BLaER1 (cell line): ENCODE results near the gene ARHGAP4.

ENCODE experiments used
- H3K27ac ChIP-seq: shearing (Covaris generic); formaldehyde crosslinking; 2 replicates; pipeline ENCODE4 v1.8.1; 2022
- H3K27me3 ChIP-seq: shearing (Covaris generic); formaldehyde crosslinking; 2 replicates; pipeline ENCODE4 v1.8.1; 2022
- H3K36me3 ChIP-seq: shearing (Covaris generic); formaldehyde crosslinking; 2 replicates; pipeline ENCODE4 v1.8.1; 2022
- H3K4me1 ChIP-seq: shearing (Covaris generic); formaldehyde crosslinking; 2 replicates; pipeline ENCODE4 v1.8.1; 2022
- H3K4me2 ChIP-seq: shearing (Covaris generic); formaldehyde crosslinking; 2 replicates; pipeline ENCODE4 v1.8.1; 2022
- H3K4me3 ChIP-seq: shearing (Covaris generic); formaldehyde crosslinking; 2 replicates; pipeline ENCODE4 v1.8.1; 2022
- H3K9ac ChIP-seq: shearing (Covaris generic); formaldehyde crosslinking; 2 replicates; pipeline ENCODE4 v1.8.1; 2022
- H3K9me3 ChIP-seq: shearing (Covaris generic); formaldehyde crosslinking; 2 replicates; pipeline ENCODE4 v1.8.1; 2022
- H4K20me1 ChIP-seq: shearing (Covaris generic); formaldehyde crosslinking; 2 replicates; pipeline ENCODE4 v1.8.1; 2022
- Cebpa-rat ChIP-seq: shearing (Covaris generic); IDR thresholded peaks from 2 replicates; pipeline ENCODE4 v1.8.1; 2022

The ARHGAP4 gene

DNA sequence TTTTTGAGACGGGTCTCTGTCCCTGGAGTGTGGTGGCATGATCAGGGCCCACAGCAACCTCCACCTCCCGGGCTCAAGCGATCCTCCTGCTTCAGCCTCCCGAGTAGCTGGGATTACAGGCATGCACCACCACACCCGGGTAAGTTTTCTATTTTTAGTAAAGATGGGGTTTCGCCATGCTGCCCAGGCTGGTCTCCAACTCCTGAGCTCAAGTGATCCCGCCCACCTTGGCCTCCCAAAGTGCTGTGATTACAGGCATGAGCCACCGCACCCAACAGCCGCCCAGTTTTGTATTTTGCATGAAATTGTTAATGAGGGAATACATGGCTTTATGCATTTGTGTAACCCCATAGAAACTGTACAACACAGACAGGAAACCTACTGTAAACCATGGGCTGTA is 2.8 kb upstream of the ARHGAP4 start:
- peak overlapping the region; percentile 70 for H3K4me3 ChIP-seq
- H3K9ac ChIP-seq: peak overlapping the region; percentile 65
- peaks cover 61% of the 10 kb centered on the region for H3K27me3 ChIP-seq
- TF ChIP-seq Cebpa-rat: no peak
- H3K27ac ChIP-seq: peak overlapping the region; percentile 72
- peaks cover 79% of the 10 kb centered on the region for H3K4me1 ChIP-seq
- H4K20me1 ChIP-seq: peaks cover 98% of the 10 kb centered on the region
- peak overlapping the region; percentile 99 for H3K4me2 ChIP-seq
- H3K9me3 ChIP-seq: no peaks in the 10 kb centered on the region
- peaks cover 41% of the 10 kb centered on the region for H3K36me3 ChIP-seq

- H3K36me3 ChIP-seq: peaks cover 39% of the 10 kb centered on the region
- H3K9me3 ChIP-seq: no peaks in the 10 kb centered on the region
- H3K27ac ChIP-seq: peak overlapping the region; percentile 99
- H3K4me1 ChIP-seq: peaks cover 79% of the 10 kb centered on the region
- peak overlapping the region; percentile 97 for H3K9ac ChIP-seq
- TF ChIP-seq Cebpa-rat: no peak
- peak overlapping the region; percentile 70 for H3K4me3 ChIP-seq
- H3K27me3 ChIP-seq: peaks cover 61% of the 10 kb centered on the region
- peaks cover 98% of the 10 kb centered on the region for H4K20me1 ChIP-seq
- peak overlapping the region; percentile 99 for H3K4me2 ChIP-seq
These were observed 2.1 kb upstream of the ARHGAP4 start for GRCh38 chrX:153927922-153928760.

DNA sequence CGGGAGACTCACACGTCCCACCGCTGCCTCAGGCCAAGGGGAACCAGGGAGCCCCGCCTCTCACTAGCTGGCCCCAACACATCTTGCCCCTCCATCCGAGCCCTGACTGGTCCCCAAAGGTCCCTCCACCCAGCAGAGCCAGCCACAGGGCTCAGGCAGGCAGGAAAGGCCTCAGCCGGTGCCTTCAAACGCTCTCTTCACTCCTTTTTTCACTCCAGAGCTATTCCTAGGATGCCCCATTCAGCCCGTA is 1.5 kb upstream of the ARHGAP4 start:
- no peak for TF ChIP-seq Cebpa-rat
- peaks cover 98% of the 10 kb centered on the region for H4K20me1 ChIP-seq
- H3K27ac ChIP-seq: peak overlapping the region; percentile 99
- H3K27me3 ChIP-seq: peaks cover 61% of the 10 kb centered on the region
- peaks cover 34% of the 10 kb centered on the region for H3K36me3 ChIP-seq
- peak overlapping the region; percentile 97 for H3K9ac ChIP-seq
- H3K4me1 ChIP-seq: peaks cover 84% of the 10 kb centered on the region
- peak overlapping the region; percentile 70 for H3K4me3 ChIP-seq
- H3K9me3 ChIP-seq: no peaks in the 10 kb centered on the region
- H3K4me2 ChIP-seq: peak overlapping the region; percentile 99

DNA sequence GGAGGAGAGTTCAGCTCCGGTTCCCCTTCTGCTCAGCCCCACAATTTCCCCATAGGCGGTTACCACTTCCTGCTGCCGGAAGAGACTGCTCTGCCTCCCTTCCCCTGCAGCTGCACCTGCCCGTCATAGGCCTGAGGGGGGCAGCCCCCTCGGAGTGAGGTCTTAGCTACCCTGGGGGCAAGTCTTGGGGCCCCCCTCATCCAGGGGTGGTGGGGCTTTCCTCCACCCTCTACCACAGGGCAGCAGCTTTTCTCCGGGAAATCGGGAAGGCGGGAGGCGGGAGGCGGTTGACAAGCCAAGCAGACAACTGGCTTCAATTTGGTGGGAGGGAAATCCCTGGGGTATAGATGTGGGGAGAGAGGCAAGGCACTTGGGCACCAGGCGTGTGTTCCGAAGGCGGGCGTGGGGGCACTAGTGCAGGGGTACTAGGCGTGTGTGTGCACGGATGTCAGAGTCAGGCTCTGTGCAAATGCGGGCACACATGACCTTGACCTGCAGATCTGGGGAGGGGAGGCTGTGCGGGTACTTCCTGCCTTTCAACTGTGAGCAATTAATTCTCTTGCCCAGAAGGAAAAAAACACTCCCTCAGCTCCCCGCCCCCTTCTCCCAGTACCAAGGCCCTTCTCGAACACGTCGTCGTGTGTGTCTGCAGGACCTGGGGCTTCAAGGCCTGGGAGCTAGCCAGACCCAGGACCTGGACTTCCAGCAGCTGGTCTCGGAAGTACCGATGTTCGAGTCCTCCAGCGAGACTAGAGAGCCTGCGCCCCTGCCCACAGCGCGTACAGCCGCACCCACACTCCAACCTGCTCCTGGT is 1.0 kb upstream of the ARHGAP4 start:
- Histone ChIP-seq H3K36me3 (peaks cover 29% of the 10 kb centered on the region), H3K4me1 (peaks cover 89% of the 10 kb centered on the region), H3K9me3 (no peaks in the 10 kb centered on the region), H3K27me3 (peaks cover 61% of the 10 kb centered on the region), H3K4me3 (peak overlapping the region; percentile 70), H3K4me2 (peak overlapping the region; percentile 99), H3K27ac (peak overlapping the region; percentile 99), H4K20me1 (peaks cover 98% of the 10 kb centered on the region), H3K9ac (peak overlapping the region; percentile 97)
- no peak for TF ChIP-seq Cebpa-rat

GRCh38 chrX:153926552-153926857 is 441 bp upstream of the ARHGAP4 start:
- Histone ChIP-seq H3K4me3 (peak overlapping the region; percentile 70), H3K9ac (peak overlapping the region; percentile 97), H3K4me1 (peaks cover 93% of the 10 kb centered on the region), H4K20me1 (peaks cover 98% of the 10 kb centered on the region), H3K9me3 (no peaks in the 10 kb centered on the region), H3K4me2 (peak overlapping the region; percentile 99), H3K27me3 (peaks cover 61% of the 10 kb centered on the region), H3K36me3 (peaks cover 26% of the 10 kb centered on the region), H3K27ac (peak overlapping the region; percentile 99)
- TF ChIP-seq Cebpa-rat: no peak

DNA sequence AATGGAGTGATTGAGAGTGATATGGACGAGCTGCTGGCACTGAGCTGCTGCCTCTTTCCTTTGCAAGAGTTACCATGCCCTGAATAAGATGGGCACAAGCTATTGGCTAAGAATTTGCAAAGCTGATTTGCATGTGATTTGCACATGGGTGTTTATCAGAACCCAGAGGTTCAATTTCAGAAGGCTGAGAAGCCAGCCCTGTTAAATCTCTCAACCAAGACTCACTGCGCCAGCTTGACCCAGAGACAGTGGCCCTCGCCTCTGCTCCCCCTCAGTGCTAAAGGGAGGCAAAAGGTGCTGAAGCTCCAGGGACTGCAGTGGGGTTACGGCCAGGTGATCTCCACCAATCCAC is 701 bp downstream of the ARHGAP4 start:
- Histone ChIP-seq H3K4me3 (peak overlapping the region; percentile 70), H3K36me3 (peaks cover 26% of the 10 kb centered on the region; the same call in 1 of the 2 replicates), H3K9me3 (no peaks in the 10 kb centered on the region), H3K4me2 (peak overlapping the region; percentile 99), H3K27me3 (peaks cover 61% of the 10 kb centered on the region), H3K4me1 (peaks cover 92% of the 10 kb centered on the region), H3K9ac (peak overlapping the region; percentile 97), H4K20me1 (peaks cover 98% of the 10 kb centered on the region), H3K27ac (peak overlapping the region; percentile 99)
- no peak for TF ChIP-seq Cebpa-rat

DNA sequence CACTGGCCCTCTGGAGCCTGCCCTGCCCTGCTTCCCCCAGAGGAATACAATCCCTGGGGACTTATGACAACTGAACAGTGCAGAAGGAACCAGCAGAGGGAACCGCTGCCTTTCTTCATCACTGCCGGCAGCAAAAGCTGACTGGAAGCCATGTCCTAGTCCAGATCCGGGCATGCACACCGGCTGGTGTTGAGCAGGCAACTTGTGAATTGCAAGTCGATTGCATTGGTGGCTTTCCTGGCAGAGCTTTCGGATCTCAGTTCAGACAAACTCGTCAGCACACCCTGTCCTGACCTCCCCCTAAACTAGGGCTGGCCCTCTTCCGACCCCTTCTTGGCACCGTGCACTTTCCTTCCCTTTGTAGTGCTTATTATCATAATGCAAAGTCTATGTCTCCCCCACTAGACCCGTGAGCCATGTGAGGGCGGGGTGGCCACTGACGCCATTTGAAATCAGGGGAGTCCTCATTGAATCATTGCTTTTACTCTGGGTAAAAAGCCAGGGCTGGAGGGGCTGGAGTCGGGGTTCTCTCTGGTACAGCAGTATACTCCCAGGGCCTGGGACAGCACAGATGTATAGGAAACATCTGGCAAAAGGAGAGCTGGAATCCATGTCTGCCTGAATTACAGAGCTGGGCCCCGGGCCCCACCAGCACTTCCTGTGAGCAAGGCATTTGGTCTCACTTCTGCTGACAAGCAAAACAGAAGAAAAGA is 1.8 kb downstream of the ARHGAP4 start:
- Histone ChIP-seq H3K36me3 (peaks cover 24% of the 10 kb centered on the region), H3K4me1 (peaks cover 88% of the 10 kb centered on the region), H3K27me3 (peaks cover 66% of the 10 kb centered on the region), H3K9ac (peak overlapping the region; percentile 97), H4K20me1 (peaks cover 98% of the 10 kb centered on the region), H3K4me3 (peak overlapping the region; percentile 70), H3K9me3 (no peaks in the 10 kb centered on the region), H3K4me2 (peak overlapping the region; percentile 99), H3K27ac (peak overlapping the region; percentile 99)
- no peak for TF ChIP-seq Cebpa-rat

DNA sequence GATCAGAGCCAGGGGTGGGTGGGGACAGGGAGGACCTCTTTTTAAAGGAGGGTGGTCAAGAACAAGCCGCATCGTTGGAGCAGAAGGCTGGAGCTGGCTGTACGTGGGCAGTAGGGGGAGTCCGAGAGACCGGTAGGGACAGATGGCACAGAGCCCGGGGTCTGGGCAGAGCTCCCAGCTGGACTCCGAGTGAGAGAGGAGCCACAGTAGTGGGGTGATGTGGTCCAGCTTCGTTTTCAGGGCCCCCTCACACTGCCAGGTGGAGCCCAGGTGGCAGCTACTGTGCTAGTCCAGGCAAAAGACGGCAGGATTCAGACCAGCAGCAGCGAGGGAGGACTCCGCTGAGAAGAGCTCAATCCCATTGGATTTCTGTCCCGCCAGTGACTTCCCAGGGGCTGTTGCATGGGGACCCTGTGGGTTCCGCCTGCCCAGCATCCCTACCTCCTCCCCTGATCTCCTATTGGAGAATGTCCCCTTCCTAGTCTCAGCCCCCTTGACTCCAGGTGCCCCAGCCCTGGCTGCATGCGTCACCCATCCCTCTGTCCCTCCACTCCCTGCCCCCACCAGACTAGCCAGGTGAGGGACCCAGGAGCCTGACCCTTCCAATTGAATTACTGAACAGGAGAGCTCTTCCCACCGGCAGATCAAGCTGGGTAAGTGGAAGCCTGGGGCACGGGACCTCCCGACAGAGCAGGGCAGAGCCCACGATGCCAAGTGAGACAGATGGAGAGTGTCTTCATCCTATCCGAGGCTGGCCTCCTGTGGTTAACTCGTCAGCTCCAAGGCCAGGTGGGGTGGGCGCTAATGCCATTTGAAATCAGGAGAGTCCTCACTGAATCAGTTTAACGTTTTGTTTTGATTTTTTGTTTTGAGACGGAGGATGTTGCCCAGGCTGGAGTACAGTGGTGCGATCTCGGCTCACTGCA is 2.9 kb downstream of the ARHGAP4 start:
- no peak for TF ChIP-seq Cebpa-rat
- H3K36me3 ChIP-seq: peaks cover 34% of the 10 kb centered on the region
- H4K20me1 ChIP-seq: peaks cover 100% of the 10 kb centered on the region
- no peaks in the 10 kb centered on the region for H3K9me3 ChIP-seq
- H3K4me3 ChIP-seq: no peak overlapping the region
- H3K27ac ChIP-seq: peak overlapping the region; percentile 5; the same call in 1 of the 2 replicates
- peaks cover 79% of the 10 kb centered on the region for H3K4me1 ChIP-seq
- peaks cover 77% of the 10 kb centered on the region for H3K27me3 ChIP-seq
- no peak overlapping the region for H3K9ac ChIP-seq
- H3K4me2 ChIP-seq: peak overlapping the region; percentile 99
